GM12864 (cell line): Measurements from ENCODE around the gene CD69.

Source experiments
- DNase-seq: peaks from one replicate; pipeline ENCODE4 v3.0.0-alpha.2; 2011; ENCODE audit warnings: low read depth
- H3K4me3 ChIP-seq: 2 replicates; pipeline ENCODE4 v1.5.1; 2011; ENCODE audit warnings: mild to moderate bottlenecking, low read depth, low read length, control low read depth
- CTCF ChIP-seq: IDR thresholded peaks from 2 replicates; pipeline ENCODE4 v1.5.1; 2011; ENCODE audit warnings: low read depth, mild to moderate bottlenecking, moderate library complexity, low read length, control low read depth, inconsistent platforms; ENCODE audit errors: missing control alignments

CD69 gene

GRCh38 chr12:9792961-9793617 lies 32.4 kb upstream of the CD69 start:
- TF ChIP-seq CTCF, result no peak
- DNase-seq, result no peak
- H3K4me3 ChIP-seq, result no peak overlapping the region

GRCh38 chr12:9792185-9792900 lies 31.6 kb upstream of the CD69 start:
- no peak for DNase-seq
- no peak overlapping the region for H3K4me3 ChIP-seq
- no peak for TF ChIP-seq CTCF

GRCh38 chr12:9786726-9787717 lies 26.3 kb upstream of the CD69 start:
- DNase-seq, result no peak
- TF ChIP-seq CTCF, result no peak
- no peak overlapping the region for H3K4me3 ChIP-seq

- no peak for TF ChIP-seq CTCF
- no peak overlapping the region for H3K4me3 ChIP-seq
- no peak for DNase-seq
These were observed 24.1 kb upstream of the CD69 start for GRCh38 chr12:9784816-9785215.

- DNase-seq, result no peak
- H3K4me3 ChIP-seq, result no peak overlapping the region
- no peak for TF ChIP-seq CTCF
These were observed 23.6 kb upstream of the CD69 start for GRCh38 chr12:9784326-9784725.

GRCh38 chr12:9782547-9783382 lies 22.1 kb upstream of the CD69 start:
- no peak overlapping the region for H3K4me3 ChIP-seq
- TF ChIP-seq CTCF, result no peak
- DNase-seq, result no peak
